Stimulated activated CD8-positive, alpha-beta memory T cell treated with anti-CD3 and anti-CD28 coated beads, Interleukin-12 subunit alpha, Interleukin-12 subunit beta, amount 100 ng/mL, for 24 hours (primary cell): ENCODE results near the gene SPPL2B.

Experiments used
- DNase-seq: peaks from one replicate; pipeline ENCODE4 v3.0.0-alpha.2; 2020; ENCODE audit errors: extremely low read depth

Gene SPPL2B

DNA sequence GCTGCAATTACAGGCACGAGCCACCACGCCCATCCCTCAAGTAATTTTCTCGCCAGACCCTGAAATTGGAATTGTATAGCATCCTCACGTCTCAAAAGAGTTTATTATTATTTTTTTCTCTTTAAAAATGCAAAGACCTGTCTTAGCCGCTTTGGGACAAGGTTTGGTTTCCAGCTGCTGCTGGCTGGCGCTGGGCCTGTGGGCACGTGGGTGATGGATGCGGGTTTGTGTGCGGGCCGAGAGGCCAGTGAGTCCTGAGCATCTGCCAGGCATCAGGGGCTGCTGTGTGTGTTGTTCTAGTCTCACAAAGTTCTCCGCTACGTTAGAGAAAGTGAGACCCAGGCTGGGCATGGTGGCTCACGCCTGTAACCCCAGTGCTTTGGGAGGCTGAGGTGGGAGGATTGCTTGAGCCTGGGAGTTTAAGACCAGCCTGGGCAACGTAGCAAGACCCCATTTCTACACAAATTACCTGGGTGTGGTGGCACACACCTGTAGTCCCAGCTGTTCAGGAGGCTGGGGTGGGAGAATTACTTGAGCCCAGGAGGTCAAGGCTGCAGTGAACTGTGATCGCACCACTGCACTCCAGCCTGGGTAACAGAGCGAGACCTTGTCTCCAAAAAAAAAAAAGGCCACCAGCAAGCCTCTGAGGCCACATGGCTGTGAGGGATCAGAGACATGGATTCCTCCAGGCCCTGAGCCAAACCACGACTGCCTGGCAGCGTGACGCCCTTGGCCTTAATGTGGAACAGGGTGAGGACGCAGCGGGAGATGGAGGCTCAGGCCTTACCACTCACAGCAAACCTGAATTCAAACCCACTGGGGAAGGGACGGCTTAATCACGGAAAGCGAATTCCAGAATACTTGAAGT is 26.9 kb downstream of the SPPL2B start:
- no peak for DNase-seq

- DNase-seq = no peak
Observed at GRCh38 chr19:2356036-2356646, 27.7 kb downstream of the SPPL2B start.

- no peak for DNase-seq
Observed at GRCh38 chr19:2357279-2358206, 29.1 kb downstream of the SPPL2B start.

GRCh38 chr19:2358548-2359173 is 30.2 kb downstream of the SPPL2B start:
- no peak for DNase-seq

DNA sequence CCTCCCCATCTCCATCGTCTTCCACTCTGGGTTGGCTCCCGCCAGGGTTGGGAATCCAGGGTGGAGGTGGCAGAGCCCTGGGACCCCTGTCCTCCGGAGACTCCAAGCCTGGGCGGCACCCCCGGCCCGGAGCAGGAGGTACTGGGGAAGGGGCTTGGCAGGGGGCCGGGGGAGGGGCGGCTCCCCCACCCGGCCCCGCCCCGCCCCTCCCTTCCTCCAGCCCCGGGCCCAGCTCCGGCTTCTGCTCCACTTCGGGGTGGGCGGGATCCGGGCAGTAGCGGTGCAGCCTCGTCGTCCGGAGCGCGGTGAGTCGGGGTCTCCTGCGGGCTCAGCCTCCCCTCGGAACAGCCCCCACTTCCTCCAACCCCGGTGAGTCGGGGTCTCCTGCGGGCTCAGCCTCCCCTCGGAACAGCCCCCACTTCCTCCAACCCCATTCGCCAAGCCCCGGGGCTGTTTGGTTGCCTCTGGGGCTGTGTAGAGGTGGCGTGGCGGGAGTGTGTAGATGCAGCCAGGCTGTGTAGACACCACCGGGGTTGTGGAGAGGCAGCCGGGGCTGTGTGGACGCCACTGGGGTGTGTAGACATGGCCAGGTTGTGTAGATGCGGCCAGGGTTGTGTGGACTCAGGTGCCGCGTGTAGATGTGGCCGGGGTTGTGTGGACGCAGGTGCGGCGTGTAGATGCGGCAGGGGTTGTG is 31.7 kb downstream of the SPPL2B start, which contains the start of gene TMPRSS9:
Gene TMPRSS9, plus strand, starts transcription at position 274 of the 694 bp plus-strand sequence. CDS start 29,521 bp downstream, outside the sequence.
- DNase-seq = no peak

GRCh38 chr19:2360833-2361232 is 32.3 kb downstream of the SPPL2B start:
- no peak for DNase-seq

DNA sequence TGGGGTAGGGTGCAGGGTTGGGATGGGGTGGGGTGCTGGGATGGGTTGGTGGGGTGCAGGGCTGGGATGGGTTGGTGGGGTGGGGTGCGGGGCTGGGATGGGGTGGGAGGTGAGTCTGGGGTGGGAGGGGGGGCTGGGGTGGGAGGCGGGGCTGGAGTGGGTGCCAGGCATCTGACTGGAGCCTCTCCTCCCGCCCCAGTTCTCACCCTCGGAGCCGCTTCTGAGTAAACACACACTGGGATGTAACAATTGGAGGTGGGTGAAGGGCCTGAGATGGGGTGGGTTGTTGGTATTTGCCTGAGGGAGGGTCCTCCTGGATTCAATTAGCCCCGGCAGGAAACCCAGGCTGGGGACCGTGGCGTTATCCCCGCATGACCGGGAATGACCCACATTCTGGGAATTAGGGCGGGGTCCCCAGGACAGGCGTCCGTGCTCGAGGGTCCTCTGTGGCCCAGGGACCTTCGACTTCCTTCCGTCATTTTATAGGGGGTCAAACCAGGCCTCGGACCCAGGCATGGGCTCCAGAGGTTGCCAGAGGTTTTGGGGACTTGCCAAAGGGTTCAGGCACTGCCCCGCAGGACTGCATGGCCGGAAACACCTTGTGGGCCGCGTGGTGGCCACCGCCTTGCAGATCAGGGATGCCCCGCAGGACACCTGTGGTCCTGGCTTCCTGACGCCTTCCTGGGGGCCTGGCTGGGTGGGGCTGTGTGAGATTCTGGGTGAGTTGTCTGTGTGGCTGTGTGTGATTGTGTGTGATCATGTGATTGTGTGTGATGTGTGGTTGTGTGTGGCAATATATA is 33.0 kb downstream of the SPPL2B start:
- no peak for DNase-seq

GRCh38 chr19:2362046-2362969 is 33.8 kb downstream of the SPPL2B start:
- no peak for DNase-seq

DNA sequence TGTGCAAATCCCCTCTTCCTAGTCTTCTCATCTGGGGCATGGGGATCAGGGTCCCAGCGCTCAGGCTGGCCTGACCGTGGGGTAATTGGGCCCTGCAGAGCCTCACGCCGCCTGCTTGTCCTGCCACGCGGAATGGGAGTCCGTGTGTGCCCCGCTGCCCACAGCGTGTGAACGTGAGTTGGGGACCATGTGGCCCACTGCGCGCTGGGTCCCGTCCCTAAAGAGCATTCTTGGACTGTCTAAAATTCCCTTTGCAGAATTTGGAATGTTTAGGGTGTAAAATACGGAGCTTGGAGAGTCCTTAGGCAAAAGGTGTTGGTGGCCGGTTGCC is 34.5 kb downstream of the SPPL2B start:
- DNase-seq = no peak

GRCh38 chr19:2363419-2363818 is 34.9 kb downstream of the SPPL2B start:
- no peak for DNase-seq

DNA sequence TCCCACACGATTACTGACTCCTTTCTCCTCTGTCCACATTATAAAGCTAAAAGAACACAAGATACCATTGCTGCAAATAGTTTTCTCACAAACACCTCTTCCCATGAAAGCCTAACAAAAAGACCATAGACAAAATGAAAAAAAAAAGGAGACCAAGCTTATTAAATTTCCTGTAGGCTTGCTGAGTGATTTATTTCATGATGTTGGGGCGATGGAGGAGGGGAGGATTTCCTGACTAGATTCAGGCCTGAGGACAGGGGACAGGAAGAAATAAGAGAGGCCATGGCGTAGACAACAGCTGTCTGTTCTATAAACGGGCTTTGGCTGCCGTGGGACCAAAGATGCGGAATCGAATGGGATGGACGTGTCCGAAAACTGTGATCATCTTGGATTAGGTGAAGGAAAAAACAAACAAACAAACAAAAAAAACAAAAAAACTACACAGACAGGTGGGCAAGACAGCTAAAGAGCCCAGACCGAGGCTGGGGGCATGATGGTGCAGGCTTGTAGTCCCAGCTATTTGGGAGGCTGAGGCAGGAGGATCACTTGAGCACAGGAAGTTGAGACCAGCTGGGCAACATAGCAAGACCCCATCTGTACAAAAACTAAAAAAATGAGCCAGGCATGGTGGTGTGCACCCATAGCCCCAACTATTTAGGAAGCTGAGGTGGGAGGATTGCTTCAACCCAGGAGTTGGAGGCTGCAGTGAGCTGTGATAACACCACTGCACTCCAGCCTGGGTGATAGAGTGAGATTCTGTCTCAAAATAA is 36.9 kb downstream of the SPPL2B start:
- no peak for DNase-seq

DNA sequence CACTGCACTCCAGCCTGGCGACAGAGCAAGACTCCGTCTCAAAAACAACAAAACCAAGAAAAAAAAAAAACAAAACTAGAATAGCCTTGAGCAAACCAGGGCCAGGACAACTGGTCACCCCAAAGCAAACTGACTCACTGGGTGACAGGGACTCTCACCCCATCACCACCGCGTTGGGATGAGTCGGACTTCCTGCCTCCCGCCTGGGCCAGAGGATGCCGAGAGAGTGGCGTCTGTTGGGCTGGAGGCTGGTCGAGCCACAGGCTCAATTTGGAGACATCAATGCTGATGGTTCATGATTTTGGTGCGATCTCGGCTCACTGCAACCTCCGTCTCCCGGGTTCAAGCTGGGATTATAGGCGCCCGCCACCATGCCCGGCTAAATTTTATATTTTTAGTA is 43.2 kb downstream of the SPPL2B start:
- no peak for DNase-seq

GRCh38 chr19:2372076-2372612 is 43.7 kb downstream of the SPPL2B start:
- DNase-seq = no peak

- no peak for DNase-seq
Observed at GRCh38 chr19:2374808-2375207, 46.3 kb downstream of the SPPL2B start.

GRCh38 chr19:2375353-2376121 is 47.1 kb downstream of the SPPL2B start:
- no peak for DNase-seq

GRCh38 chr19:2376784-2377519 is 48.5 kb downstream of the SPPL2B start:
- DNase-seq = no peak

DNA sequence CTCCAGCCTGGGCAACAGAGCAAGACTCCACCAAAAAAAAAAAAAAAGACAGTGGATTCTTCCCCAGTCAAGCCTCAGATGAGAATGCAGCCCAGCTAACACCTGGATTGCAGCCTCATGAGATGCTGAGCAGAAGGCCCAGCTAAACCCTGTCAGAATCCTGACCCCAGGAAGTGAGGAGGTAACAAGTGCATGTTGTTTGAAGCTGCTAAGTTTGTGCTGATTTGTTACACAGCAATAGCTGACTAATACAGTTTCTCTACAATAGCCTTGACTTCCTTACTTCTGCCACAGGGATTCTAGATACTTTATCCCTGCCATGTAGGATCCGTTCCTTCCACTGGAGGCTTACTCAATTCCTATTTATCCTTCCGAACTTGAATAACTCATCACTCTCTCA is 52.1 kb downstream of the SPPL2B start:
- DNase-seq = no peak
